Measurements from ENCODE around the gene DUSP5. TPM values are rescaled to one million over a fixed set of nuclear protein-coding genes. Genes with fewer than 3 reads are reported as not detected.

DUSP5 gene
- total RNA-seq, 1 experiment from 2014 or later = 30.1 TPM

- in situ Hi-C loops (cut with HindIII; ENCODE audit: low pct_unique_long_range_greater_than_20kb, low sequenced_read_pairs) (no loop called here), intact Hi-C loops (cut with micrococcal nuclease; ENCODE audit: unreplicated experiment) (no loop called here)
- BruUV-seq (replicated peaks) = no TSS peak
- DNase-seq (ENCODE audit: low read depth, low spot score) = no peak
- Histone ChIP-seq H3K27ac (ENCODE audit: low read length) (peak overlapping the region; percentile 44; the same call in 1 of the 2 replicates), H3K9me3 (ENCODE audit: control insufficient read depth, insufficient read depth, low read depth, low read length) (no peaks in the 10 kb centered on the region), H3K27me3 (ENCODE audit: control insufficient read depth, insufficient read depth, low read length) (no peaks in the 10 kb centered on the region), H3K4me1 (ENCODE audit: control insufficient read depth, insufficient read depth, low read length) (peaks cover 28% of the 10 kb centered on the region), H3K36me3 (ENCODE audit: control insufficient read depth, insufficient read depth, low read length) (no peaks in the 10 kb centered on the region), H3K4me3 (ENCODE audit: low read depth in 2 of 2, low read length in 2 of 2) (no peak overlapping the region)
- ChIA-PET CTCF (no interaction called here), POLR2A (no interaction called here)
- TF ChIP-seq CTCF (IDR thresholded peaks at IDR 0.05) = no peak
- TF ChIP-seq TCF7L2 (IDR thresholded peaks at IDR 0.05; ENCODE audit: low read depth, low read length) = no peak
- no peak for TF ChIP-seq SIN3A (IDR thresholded peaks at IDR 0.05; ENCODE audit: borderline replicate concordance, insufficient read depth, low read depth, low read length)
- TF ChIP-seq REST (IDR thresholded peaks at IDR 0.05; ENCODE audit: insufficient read depth in 1 of 2, low read depth in 2 of 2, low read length in 1 of 2) = no peak
- no peak for TF ChIP-seq POLR2AphosphoS5 (IDR thresholded peaks at IDR 0.05; ENCODE audit: low read depth, low read length)
- no peak for ATAC-seq
These were observed 42.3 kb upstream of the DUSP5 start for GRCh38 chr10:110455446-110455845.

- BruUV-seq (replicated peaks) = no TSS peak
- Histone ChIP-seq H3K27ac (ENCODE audit: low read length) (peak overlapping the region; percentile 44), H3K36me3 (ENCODE audit: control insufficient read depth, insufficient read depth, low read length) (no peaks in the 10 kb centered on the region), H3K4me1 (ENCODE audit: control insufficient read depth, insufficient read depth, low read length) (peaks cover 28% of the 10 kb centered on the region), H3K4me3 (ENCODE audit: low read depth in 2 of 2, low read length in 2 of 2) (no peak overlapping the region), H3K27me3 (ENCODE audit: control insufficient read depth, insufficient read depth, low read length) (no peaks in the 10 kb centered on the region), H3K9me3 (ENCODE audit: control insufficient read depth, insufficient read depth, low read depth, low read length) (no peaks in the 10 kb centered on the region)
- ChIA-PET CTCF (no interaction called here), POLR2A (no interaction called here)
- intact Hi-C loops (cut with micrococcal nuclease; ENCODE audit: unreplicated experiment) = no loop called here
- DNase-seq (ENCODE audit: low read depth, low spot score) (no peak), ATAC-seq (no peak)
- in situ Hi-C loops (cut with HindIII; ENCODE audit: low pct_unique_long_range_greater_than_20kb, low sequenced_read_pairs) = no loop called here
- TF ChIP-seq CTCF (IDR thresholded peaks at IDR 0.05) (no peak), REST (IDR thresholded peaks at IDR 0.05; ENCODE audit: insufficient read depth in 1 of 2, low read depth in 2 of 2, low read length in 1 of 2) (no peak), POLR2AphosphoS5 (IDR thresholded peaks at IDR 0.05; ENCODE audit: low read depth, low read length) (no peak), SIN3A (IDR thresholded peaks at IDR 0.05; ENCODE audit: borderline replicate concordance, insufficient read depth, low read depth, low read length) (no peak), TCF7L2 (IDR thresholded peaks at IDR 0.05; ENCODE audit: low read depth, low read length) (no peak)
These were observed 41.7 kb upstream of the DUSP5 start for GRCh38 chr10:110456046-110456445.
